ENCODE results near the gene CCDC187. TPM values are rescaled to one million over a fixed set of nuclear protein-coding genes. Genes with fewer than 3 reads are reported as not detected.

Gene CCDC187
- total and polyA plus RNA-seq, 2 of the 4 experiments (the other 2 are of a cell fraction) = not detected

DNA sequence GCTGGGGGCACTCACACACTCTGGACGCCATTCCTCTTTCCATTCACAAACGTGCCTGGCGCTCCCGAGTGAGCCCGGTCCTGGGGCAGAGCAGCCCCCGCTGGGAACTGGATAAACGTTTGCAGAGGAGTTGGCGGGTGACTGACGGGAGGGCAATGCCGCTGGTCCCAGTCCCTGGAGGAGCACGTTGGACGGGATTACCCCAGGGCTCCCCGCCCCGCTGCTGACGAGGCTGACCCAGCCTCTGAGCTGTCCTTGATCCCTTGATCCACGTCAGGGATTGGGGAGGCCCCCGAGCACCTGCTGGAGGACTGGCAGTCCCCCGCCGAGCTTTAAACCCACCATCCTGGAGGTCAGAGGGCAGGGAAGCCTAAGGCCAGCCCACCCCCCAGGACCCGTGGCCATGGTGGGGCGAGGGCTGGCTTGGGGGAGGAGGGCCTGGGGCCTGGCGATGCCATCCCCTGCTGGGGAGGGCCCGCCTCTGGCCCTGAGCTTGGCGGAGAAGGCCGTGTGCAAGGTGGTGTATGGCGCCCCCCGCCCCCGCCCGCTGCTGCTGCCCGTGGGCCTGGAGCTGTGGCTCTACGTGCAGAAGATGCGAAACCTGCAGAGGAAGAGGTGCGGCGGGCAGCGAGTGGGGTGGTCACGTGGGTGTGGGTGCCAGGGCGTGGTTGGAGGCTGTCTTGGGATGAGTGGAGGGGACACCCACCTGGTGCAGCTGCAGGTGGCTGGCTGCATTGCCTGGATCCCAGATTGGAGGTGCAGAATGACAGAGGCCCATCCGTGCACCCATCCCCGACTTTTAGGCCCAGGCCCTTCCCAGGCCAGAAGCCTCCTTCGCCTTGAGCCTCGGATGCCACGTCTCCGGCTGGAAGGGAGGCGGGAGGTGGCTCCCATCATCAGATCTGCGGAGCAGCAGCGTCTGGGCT is 27.9 kb upstream of the CCDC187 start (continued):
- TF ChIP-seq RAD21 (IDR thresholded peaks at IDR 0.05; ENCODE audit: low read length) = no peak

DNA sequence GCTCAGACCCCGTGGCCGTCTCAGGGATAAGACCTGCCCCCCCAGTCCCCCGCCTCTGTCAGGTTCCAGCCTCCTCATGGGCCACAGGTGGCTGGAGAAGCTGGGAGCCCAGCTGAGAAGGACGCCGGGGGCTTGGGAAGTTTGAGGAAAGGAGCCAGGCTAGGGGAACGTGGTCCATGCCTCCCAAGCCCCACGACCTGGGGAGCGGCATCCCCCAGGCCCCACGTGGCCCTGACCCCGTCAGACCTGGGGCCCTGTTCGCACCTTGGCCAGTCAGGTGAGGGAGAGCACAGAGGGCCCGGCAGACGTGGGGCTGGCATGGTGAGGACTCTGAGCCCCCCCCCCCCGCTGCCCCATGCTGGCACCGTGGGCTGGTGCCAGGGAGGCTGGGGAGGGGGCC is 27.1 kb upstream of the CCDC187 start:
- CTCF ChIA-PET = no interaction called here
- Histone ChIP-seq H2BK15ac (ENCODE audit: low read depth, low read length) (no peak overlapping the region), H3K23ac (ENCODE audit: low read depth, low read length) (no peak overlapping the region), H4K91ac (ENCODE audit: insufficient read depth, low read depth, low read length) (no peak overlapping the region), H3K56ac (ENCODE audit: extremely low read depth, insufficient read depth, low read length) (no peak overlapping the region), H3K27me3 (ENCODE audit: control insufficient read depth, insufficient read depth, low read length) (no peaks in the 10 kb centered on the region), H3K4me1 (ENCODE audit: control insufficient read depth, insufficient read depth, low read length) (peaks cover 32% of the 10 kb centered on the region), H3K4me3 (ENCODE audit: insufficient read depth, low read depth, low read length) (no peak overlapping the region), H3K9ac (ENCODE audit: low read depth, low read length) (no peak overlapping the region), H3K9me1 (ENCODE audit: insufficient read depth, low read length) (peaks cover 6% of the 10 kb centered on the region; the same call in 1 of the 2 replicates), H4K5ac (ENCODE audit: low read depth, low read length) (no peak overlapping the region), H2BK5ac (ENCODE audit: low read depth, low read length, poor library complexity, severe bottlenecking) (no peak overlapping the region), H2AK9ac (replicated peaks; ENCODE audit: low read depth, low read length, poor library complexity) (no peak overlapping the region), H3K14ac (replicated peaks; ENCODE audit: low read depth, low read length) (no peak overlapping the region), H2BK120ac (ENCODE audit: low read depth, low read length) (no peak overlapping the region), H4K8ac (ENCODE audit: low read depth in 2 of 2, low read length in 2 of 2) (no peak overlapping the region), H2BK20ac (ENCODE audit: low read depth, low read length) (no peak overlapping the region), H3K4me2 (ENCODE audit: low read depth, low read length) (no peak overlapping the region; the same call in 1 of the 2 replicates), H3K36me3 (ENCODE audit: control insufficient read depth, insufficient read depth, low read length) (peaks cover 40% of the 10 kb centered on the region), H4K20me1 (ENCODE audit: insufficient read depth, low read length) (peaks cover 77% of the 10 kb centered on the region), H2AK5ac (ENCODE audit: low read depth, low read length) (no peak overlapping the region), H3K9me3 (ENCODE audit: control insufficient read depth, insufficient read depth, low read length) (no peaks in the 10 kb centered on the region), H2AFZ (replicated peaks; ENCODE audit: low read length, poor library complexity) (no peak overlapping the region), H3K27ac (ENCODE audit: insufficient read depth, low read length) (no peak overlapping the region), H3K4ac (ENCODE audit: low read depth, low read length) (no peak overlapping the region), H3K18ac (ENCODE audit: low read depth, low read length) (no peak overlapping the region), H3K79me1 (ENCODE audit: low read depth in 1 of 2, low read length in 2 of 2) (peaks cover 0 to 53% of the 10 kb centered on the region in 2 experiments; a peak in 2 of 4 replicates)
- no TSS peak for BruUV-seq (replicated peaks)
- DNase-seq (no peak), ATAC-seq (ENCODE audit: low read depth) (no peak)
- dilution Hi-C loops (cut with HindIII; ENCODE audit: low sequenced_read_pairs, unreplicated experiment) = no loop called here
- POLR2A ChIA-PET (ENCODE audit: unreplicated experiment) = no interaction called here
- intact Hi-C loops (cut with micrococcal nuclease) = no loop called here
- in situ Hi-C loops (cut with MboI; ENCODE audit: low sequenced_read_pairs) = no loop called here
- WGBS, 2 experiments (ENCODE audit: extremely low coverage in 2 of 2, insufficient read length in 1 of 2) = no CpG with 5 or more reads among the region's 15 CpGs
- no peak for TF ChIP-seq CEBPB (IDR thresholded peaks at IDR 0.05; ENCODE audit: low read depth, low read length)
- no peak for TF ChIP-seq POLR2A (IDR thresholded peaks at IDR 0.05; ENCODE audit: low read depth, low read length)
- TF ChIP-seq RCOR1 (IDR thresholded peaks at IDR 0.05; ENCODE audit: insufficient replicate concordance, low read length) = no peak
- TF ChIP-seq MAZ (IDR thresholded peaks at IDR 0.05; ENCODE audit: borderline replicate concordance, low read depth, low read length) = no peak
- TF ChIP-seq, protein P1, sequence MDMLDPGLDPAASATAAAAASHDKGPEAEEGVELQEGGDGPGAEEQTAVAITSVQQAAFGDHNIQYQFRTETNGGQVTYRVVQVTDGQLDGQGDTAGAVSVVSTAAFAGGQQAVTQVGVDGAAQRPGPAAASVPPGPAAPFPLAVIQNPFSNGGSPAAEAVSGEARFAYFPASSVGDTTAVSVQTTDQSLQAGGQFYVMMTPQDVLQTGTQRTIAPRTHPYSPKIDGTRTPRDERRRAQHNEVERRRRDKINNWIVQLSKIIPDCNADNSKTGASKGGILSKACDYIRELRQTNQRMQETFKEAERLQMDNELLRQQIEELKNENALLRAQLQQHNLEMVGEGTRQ (IDR thresholded peaks at IDR 0.05; ENCODE audit: low read depth, low read length) = no peak
- TF ChIP-seq, protein P2, sequence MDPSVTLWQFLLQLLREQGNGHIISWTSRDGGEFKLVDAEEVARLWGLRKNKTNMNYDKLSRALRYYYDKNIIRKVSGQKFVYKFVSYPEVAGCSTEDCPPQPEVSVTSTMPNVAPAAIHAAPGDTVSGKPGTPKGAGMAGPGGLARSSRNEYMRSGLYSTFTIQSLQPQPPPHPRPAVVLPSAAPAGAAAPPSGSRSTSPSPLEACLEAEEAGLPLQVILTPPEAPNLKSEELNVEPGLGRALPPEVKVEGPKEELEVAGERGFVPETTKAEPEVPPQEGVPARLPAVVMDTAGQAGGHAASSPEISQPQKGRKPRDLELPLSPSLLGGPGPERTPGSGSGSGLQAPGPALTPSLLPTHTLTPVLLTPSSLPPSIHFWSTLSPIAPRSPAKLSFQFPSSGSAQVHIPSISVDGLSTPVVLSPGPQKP (IDR thresholded peaks at IDR 0.05; ENCODE audit: borderline replicate concordance, low read depth, low read length) = no peak
- TF ChIP-seq RAD21 (IDR thresholded peaks at IDR 0.05; ENCODE audit: low read length) = no peak
- TF ChIP-seq MXI1 (IDR thresholded peaks at IDR 0.05; ENCODE audit: borderline replicate concordance, low read depth, low read length) = no peak
- TF ChIP-seq FOS (IDR thresholded peaks at IDR 0.05; ENCODE audit: low read depth, low read length) = no peak
- no peak for TF ChIP-seq MAFK (IDR thresholded peaks at IDR 0.05; ENCODE audit: low read depth, low read length)
- TF ChIP-seq, protein P3, sequence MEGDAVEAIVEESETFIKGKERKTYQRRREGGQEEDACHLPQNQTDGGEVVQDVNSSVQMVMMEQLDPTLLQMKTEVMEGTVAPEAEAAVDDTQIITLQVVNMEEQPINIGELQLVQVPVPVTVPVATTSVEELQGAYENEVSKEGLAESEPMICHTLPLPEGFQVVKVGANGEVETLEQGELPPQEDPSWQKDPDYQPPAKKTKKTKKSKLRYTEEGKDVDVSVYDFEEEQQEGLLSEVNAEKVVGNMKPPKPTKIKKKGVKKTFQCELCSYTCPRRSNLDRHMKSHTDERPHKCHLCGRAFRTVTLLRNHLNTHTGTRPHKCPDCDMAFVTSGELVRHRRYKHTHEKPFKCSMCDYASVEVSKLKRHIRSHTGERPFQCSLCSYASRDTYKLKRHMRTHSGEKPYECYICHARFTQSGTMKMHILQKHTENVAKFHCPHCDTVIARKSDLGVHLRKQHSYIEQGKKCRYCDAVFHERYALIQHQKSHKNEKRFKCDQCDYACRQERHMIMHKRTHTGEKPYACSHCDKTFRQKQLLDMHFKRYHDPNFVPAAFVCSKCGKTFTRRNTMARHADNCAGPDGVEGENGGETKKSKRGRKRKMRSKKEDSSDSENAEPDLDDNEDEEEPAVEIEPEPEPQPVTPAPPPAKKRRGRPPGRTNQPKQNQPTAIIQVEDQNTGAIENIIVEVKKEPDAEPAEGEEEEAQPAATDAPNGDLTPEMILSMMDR (conservative IDR thresholded peaks at IDR 0.05; ENCODE audit: low read depth, low read length) = no peak
- no peak for TF ChIP-seq BHLHE40 (IDR thresholded peaks at IDR 0.05; ENCODE audit: low read depth, low read length)
